HG03135 (cell line): ENCODE data around the gene CLCNKA.
"Not testable (repeated sequence)": the region's sequence is repeated elsewhere in the genome, so short reads cannot be mapped to it uniquely, and the experiment has no call there.

Experiments used
- ATAC-seq: cut with Tn5 transposase; IDR thresholded peaks from one replicate; pipeline ENCODE4 v1.9.1; 2021; ENCODE audit warnings: mild to moderate bottlenecking, moderate library complexity; ENCODE audit not compliant: unreplicated experiment

The CLCNKA gene

DNA sequence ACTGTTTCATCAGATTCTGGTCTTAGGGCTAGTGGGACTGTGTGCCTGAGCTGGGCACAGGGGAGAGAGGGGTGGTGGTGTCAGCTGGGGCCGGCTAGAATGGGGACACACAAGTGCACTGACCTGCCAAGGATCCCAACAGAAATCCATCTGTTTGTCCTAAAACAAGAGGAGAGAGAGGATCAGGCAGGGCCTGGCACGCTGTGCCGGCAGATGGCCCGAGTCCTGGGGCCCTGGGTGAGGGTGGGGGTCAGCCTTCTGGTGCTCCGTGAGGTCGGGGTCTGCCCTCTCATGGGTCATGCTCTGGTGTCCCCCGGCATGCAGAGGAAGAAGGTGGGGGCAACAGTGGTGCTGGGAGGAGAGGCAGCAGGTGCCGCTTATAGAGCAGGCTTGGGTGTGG lies 18.0 kb downstream of the CLCNKA start:
- not testable (repeated sequence) for ATAC-seq

DNA sequence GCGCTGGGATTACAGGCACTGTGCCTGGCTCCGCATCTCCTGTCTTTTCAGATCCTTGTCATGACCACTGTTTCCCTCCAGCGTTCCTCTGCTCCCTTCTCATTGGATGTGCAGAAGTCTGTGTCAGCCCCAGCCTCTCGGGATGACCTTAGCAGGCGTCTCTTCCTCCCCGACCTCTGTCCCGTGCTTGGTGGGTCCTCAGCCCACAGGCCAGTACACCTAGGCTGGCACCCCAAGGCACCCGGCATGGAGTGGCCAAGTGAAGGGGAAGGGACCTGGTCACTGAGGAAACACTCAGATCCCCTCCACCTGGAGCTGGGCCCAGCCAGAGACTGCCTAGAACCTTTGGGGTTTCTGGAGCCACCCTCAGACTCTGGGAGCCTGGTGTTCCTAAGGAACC lies 19.4 kb downstream of the CLCNKA start:
- no peak for ATAC-seq

DNA sequence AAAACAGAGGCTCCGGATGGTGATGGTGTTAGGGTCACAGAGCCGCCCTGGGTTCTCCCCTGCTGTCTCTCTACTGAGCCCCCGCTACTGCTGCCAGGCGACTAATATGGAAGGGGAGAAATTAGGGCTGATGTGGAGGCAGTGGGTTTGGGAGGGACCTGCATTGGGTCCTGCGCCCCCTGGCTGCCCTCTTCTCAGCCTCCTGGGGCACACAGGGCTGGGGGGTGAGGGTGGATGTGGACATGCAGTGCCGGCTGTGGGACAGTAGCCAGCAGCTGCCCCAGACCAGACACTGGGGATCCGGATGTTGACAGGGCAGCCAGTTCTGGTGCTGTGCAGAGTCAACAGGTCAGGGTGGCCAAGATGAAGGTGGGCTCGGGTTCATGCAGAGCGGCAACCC lies 20.3 kb downstream of the CLCNKA start:
- no peak for ATAC-seq

DNA sequence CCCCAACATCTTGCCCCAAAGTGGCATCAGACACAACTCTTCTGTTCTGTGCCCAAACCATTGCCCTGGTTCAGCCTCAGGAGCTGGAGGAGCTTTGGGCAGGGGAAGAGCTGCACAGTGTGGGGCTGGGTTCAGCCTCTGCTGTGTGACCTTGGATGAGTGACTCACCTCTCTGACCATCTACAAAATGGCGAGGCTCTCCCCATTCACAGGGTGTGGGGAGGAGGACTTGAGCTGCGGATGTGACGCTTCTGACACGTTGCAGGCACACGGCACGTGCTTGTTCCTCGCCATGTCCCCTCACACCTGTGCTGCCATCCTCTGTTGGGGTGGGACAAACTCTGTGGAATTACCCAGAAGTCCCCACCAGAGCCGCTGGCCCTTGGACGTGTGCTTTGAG lies 20.8 kb downstream of the CLCNKA start:
- ATAC-seq, result not testable (repeated sequence)

DNA sequence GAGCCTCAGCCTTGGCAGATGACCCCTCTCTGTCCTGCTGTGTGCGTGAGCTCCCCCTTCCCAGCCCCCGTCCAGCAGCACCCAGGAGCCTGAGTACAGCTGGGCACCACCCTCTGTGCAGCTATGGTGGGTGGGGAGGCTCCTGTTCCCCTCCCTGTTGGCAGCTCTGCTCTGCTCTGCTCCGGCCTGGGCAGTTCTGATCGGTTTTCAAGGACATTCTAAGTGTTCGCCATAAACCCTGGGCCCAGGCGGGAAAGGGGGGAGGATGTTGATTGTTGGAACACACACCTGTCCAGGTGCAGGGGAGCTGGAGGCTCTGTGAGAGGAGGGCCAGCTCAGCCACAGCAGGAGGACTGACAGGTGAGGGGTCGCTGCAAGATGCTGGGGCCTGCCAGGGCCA lies 21.7 kb downstream of the CLCNKA start, which contains the start of gene CLCNKB:
CLCNKB (plus strand) TSS at position 262 of the 400 bp plus-strand sequence. CDS start 711 bp downstream, outside the sequence.
- no peak for ATAC-seq

DNA sequence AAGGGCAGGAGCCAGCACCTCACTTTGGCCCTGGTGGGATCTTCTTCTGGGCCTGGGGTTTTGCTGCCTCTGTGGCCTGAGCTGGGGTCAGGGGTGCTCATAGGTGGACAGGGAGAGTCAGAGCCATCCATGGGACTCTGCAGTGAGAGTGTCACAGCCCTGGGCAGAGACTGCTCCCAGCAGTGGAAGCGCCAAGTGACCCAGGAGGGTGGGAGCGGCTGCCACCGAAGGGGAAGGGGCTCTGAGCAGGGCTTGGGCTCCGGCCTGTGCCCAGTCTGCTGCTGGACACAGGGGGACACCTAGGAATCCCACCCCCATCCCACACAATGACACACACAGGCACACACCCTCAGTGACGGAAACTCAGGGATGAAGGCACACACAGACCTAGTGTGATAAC lies 22.1 kb downstream of the CLCNKA start:
- no peak for ATAC-seq

DNA sequence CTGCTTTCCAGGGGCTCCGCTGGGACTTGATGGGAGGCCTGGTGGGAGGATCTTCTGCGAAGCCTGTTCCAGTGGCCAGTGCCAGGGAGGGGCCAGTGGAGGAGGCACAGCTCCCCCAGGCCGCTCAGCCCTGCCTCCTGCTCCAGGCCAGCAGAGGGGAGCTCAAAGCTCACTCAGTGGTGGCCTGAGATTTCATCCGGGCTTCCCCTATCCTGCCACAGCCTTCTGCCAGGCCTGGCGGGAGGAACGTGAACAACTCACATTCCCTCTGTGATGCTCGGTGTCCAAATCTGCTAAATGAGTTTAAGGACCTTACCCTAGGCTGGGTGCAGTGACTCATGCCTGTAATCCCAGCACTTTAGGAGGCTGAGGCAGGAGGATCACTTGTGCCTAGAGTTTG lies 25.0 kb downstream of the CLCNKA start:
- ATAC-seq, result no peak

DNA sequence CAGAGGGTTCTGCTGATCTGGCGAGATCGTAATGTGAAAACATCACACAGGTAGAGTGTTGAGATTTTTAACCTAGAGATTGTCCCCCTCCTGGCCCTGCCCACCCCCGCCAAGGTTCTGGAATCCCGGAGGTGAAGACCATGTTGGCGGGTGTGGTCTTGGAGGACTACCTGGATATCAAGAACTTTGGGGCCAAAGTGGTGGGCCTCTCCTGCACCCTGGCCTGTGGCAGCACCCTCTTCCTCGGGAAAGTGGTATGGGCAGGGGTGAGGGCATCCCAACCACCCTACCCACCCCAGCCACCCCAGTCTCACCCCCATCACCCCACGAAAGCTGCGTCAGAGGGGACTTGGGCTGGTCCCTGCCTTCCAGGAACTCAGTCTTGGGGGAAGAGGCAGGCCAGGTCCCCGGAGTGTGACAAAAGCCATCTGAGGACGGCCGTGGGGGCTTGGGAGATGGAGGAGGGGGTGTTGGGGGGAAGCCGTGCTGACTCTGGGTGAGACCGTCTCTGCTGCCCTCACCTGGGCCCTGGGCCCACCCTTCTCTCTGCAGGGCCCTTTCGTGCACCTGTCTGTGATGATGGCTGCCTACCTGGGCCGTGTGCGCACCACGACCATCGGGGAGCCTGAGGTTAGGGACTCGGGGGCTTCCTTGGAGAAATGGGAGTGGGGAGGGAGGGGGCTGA lies 26.1 kb downstream of the CLCNKA start:
- ATAC-seq, result no peak

DNA sequence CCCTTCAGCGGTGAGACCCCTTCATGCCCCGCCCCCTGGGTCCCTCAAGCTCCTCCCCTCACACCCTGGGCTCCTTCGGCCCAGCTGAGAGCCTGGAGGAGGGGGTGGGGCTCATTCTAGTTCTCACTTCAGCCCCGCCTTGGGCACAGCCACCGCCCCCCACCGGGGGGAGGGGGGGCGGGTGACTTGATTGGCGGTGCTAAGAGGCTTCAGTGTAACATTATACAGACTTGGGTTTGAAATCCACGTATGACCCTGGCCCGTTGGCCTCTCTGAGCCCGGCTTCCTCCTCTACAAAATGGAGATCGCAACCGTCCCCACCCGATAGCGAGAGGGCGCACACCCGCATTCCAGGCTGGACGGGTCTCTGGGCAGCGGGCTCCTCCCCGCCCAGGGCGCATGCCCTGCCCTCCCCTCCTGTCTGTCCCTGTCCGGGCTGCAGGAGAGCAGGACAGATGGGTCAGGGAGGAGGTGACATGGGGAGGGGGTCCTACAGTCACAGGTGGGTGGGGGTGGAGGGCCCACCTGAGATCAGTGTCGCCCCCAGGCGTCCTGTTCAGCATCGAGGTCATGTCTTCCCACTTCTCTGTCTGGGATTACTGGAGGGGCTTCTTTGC lies 26.8 kb downstream of the CLCNKA start:
- no peak for ATAC-seq

DNA sequence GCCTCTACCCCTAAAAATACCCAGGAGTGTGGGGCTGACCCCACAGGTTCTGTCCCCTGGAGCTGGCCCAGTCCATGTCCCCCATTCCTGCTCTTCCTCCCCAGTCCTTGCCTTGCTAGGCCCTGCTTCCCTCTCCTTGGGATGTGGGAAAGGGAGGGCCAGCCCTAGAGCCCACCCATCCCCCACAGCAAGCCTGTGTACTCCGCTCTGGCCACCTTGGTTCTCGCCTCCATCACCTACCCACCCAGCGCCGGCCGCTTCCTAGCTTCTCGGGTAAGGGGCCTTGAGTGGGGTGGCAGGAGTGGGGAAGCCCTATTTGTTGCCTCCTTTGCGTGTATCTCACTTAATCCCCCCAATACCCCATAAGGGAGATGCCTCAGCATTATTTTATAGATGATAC lies 28.5 kb downstream of the CLCNKA start:
- no peak for ATAC-seq

DNA sequence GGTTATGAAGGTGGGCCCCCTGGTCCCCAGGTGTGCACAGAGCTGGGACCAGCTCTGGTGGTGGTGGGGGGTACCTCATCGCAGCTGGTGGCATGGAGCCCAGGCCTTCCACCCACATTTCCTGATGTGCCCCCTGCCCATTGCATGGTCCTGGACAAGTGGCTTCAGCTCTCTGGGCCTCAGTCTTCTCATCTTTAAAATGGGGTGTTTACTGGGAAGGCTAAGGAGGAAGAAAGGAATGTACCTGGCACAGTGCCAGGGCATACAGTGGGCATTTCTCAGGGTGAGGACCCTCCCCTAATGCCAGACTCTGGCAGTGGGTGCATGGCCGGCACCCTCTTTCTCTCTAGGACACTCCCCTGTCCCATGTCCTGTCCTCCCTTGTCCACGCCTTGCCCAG lies 29.2 kb downstream of the CLCNKA start:
- no peak for ATAC-seq

DNA sequence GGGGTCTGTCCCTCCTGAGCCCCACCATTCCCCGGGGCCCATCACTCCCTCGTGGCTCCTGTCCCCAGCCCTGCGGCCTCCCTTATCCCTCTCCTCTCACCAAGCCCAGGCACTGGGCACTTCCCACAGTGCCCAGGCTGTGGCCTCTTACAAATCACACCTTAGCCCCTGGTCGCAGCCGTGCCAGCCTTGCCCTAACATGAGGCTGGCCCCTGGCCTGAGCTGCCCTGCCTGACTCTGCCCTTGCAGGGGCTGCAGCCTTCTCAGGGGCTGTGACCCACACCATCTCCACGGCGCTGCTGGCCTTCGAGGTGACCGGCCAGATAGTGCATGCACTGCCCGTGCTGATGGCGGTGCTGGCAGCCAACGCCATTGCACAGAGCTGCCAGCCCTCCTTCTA lies 30.1 kb downstream of the CLCNKA start:
- ATAC-seq, result not testable (repeated sequence)

DNA sequence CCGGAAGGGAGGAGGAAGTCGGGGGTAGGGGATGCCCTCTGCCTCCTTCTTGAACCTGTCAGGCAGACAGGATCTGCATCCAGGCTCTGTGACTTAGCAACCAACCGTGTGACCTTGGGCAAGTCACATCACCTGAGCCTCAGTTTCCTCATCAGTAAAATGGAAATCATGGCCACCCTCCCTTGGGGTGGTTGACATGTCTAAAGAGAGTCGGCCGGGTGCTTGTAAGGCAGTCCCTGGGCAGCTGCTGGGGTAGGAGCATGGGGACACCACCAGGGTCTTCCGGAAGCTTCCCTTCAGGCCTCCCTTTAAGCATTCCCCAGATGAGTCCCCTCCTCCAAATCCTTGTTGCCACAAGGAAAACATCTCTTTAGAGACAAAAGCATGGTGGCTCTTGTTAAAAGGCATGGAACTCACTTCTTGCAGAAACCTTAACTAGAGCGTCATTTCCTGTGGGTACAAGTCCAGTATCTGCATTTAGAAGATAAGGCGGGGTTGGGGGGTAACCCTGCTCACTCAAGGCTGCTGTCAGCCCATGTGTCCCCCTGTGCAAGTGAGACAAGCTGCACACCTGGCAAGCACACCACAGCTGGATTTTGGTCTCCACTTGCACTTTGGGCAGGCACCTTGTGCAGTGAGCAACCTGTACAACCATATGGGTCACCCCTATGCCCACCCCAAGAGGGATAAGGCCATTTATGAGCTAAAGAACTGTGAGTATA lies 32.1 kb downstream of the CLCNKA start:
- ATAC-seq, result no peak

DNA sequence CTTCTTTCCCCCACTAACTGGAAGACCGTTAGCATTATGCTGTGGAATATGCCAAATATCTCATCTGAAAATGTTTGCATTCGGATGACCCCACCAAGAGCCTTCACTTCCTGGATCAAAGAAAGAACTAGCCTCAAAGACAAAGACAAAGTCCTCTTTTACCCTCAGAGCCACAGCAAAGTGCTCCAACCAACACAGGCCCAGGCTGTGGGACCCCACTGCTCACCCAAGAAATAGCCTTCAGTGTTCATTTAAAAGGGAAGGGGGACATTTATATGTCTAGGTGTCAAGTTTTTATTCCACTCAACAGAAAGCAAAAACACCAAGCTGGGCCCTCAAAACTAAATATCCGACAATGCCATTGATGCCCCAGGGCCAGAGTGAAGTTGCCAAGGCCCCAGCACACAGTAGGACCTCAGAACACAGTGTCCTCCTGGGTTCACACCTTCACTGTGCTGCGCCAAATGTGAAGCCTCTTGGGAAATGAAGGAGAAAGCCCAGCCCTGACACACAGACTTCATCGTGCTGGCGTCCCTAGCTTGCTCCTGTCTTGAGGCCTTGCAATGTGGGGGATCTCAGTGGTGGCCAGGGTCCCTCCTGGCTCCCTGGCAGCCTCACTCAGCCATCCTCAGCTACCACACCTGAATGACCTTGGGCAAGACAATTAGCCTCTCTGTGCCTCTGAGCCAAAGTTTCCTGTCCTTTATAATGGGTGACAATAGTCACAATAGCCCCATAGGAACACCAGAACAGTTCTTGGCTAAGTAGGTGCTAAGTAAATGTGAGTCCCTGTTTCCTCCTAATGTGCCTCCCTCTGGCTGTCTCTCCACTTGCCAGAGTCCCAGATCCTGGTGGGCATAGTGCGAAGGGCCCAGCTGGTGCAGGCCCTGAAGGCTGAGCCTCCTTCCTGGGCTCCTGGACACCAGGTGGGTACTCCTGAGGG lies 33.0 kb downstream of the CLCNKA start:
- no peak for ATAC-seq

DNA sequence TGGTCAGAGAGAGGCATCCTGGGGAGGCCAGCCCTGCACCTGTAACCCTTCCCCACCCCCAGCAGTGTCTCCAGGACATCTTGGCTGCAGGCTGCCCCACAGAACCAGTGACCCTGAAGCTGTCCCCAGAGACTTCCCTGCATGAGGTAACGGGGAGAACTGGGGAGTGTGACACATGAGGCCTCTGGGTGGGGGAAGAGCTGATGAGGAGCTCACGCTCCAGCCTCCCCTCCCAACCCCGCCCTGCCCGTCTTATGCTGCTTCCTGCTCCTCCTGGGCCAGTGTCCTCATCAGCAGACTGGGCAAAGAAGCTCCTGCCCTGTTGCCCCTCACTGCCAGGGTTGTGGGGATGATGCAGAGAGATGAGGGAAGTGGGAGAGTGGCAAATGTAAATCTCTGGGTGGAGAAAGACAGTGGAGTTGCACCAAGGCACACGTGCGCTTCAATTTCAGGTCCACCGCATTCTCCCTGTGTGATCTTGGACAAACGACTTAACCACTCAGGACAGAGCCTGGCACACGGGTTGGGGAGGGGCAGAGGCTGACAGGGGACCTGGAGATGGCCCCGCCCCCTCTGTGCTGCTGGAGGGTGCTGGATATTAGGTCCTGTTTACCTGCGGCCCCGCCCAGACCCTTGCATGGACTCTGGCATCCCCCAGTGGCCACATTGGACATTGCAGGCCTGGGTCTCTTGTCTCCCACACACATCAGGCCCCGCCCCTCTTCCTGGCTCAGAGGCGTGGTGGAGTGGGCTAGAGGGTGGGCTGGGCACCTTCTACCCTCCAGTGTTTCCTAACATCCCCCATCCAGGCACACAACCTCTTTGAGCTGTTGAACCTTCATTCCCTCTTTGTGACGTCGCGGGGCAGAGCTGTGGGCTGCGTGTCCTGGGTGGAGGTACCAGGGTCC lies 34.0 kb downstream of the CLCNKA start:
- peak; percentile 66 for ATAC-seq

DNA sequence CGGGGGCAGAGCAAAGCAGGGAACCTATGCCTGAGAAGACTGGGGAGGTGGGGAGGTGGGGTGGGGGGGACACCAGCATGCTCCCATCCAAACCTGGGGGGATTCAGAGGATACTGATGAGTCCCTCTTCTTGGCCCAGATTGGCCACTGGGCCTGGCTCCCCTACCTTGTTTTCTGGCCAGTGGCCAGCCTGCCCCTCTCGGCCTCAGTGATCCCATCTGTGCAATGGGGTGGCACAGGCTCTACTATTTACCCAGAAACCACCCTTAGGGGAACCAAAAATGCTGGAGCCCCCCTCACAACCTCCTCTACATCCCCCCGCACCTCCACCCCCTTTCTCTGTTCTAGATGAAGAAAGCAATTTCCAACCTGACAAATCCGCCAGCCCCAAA lies 34.7 kb downstream of the CLCNKA start:
- not testable (repeated sequence) for ATAC-seq

DNA sequence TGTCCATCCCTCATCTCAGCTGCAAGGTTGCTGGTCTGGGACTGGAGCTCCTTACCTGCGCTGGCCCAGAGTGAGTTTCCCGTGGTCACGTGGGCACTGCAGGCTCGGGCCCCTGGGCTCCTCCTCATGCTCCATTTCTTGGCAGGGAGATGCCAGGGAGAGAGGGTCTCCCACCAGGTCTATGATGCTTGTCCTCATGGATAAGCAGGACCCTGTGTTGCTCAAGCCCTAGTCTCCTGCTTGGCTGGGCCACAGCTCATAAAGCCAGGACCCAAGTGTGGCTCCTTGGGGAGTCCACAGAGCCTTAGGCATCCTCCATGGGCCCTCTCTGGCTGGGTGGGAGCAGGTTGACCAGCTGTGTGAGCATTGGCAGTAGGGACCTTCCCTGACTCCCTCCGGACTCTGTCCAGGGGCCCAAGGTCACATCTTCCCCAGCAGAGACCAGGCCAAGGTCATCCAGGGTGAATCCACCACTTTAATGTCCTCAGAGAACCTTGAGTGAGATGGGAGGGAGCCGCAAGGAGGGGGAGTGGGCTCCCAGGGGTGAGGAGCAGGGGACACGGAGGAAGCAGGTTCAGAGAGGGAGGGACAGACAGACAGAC lies 35.6 kb downstream of the CLCNKA start:
- ATAC-seq, result not testable (repeated sequence)

DNA sequence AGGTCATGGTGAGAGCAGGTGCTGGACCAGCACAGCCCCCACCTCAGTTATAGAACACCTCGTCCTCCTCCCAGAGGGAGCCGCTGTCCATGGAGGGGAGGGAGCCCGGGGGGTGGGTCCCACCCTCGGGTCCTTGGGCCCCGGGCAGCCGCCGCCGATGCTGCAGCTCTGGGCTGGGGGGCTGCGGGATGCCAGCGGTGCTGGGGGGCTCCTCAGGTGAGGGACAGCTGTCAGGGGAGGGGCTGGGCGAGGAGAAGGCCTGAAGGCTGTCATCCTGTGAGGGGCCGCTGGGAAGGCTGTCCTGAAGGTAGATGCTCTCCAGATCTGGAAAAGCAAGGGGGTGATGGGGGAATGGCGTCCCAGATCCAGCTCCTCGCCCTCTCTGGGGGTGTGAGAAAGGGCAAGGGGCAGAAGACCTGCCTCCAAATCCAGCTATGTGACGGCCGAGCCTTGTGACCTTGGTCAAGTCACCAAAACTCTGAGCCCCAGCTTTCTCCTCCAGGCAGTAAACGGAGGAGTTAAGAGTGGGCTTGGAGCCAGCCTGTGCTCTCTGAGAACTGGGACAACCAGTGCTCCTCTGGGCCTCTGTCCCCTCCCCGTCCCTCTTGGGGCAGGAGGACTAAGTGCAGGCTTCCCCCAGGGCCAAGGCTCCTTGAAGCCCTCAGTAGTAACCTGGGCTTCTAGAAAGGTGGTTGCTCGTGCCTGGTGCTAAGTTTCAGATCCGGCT lies 36.7 kb downstream of the CLCNKA start:
- ATAC-seq, result not testable (repeated sequence)

DNA sequence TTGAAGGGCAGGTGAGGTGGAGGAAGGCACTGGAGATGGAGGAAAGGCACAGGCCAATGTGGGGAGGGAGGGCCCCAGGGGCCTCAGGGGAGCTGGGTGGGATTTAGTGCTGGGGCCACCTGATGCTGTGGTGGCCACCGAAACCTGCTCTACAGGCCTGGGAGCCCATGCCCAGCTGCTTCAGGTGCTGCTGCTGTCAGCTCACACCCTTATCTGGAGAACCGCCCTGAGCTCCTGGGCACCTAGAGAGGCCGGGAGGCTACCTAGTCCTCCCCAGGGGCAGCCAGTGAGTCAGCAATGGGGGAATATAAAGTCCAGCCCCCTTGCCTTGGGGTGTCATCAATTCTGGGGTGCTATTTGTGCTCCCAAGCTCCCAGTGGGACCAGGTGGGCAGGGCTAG lies 39.4 kb downstream of the CLCNKA start:
- ATAC-seq, result no peak
